ENCODE data around the gene ZNF69. TPM values are rescaled to one million over a fixed set of nuclear protein-coding genes. Genes with fewer than 3 reads are reported as not detected.
"Not testable (repeated sequence)": the region's sequence is repeated elsewhere in the genome, so short reads cannot be mapped to it uniquely, and the experiment has no call there.

ZNF69 gene
- polyA plus RNA-seq (2013, experiment 1 of 2) = 4.8 TPM
- polyA plus RNA-seq (2013, experiment 2 of 2) = 5.0 TPM

GRCh38 chr19:11887611-11888531 is at the start of gene ZNF69:
Gene ZNF69 (plus strand): TSS chr19:11887782. CDS start chr19:11887924, 142 bp downstream.
- DNase-seq = peak; percentile 87
- Histone ChIP-seq H2BK15ac (ENCODE audit: low read depth, poor library complexity, severe bottlenecking) (peak within 1 kb of the TSS; percentile 54), H2AK5ac (ENCODE audit: low read length, severe bottlenecking) (peak within 1 kb of the TSS; percentile 74), H3K36me3 (ENCODE audit: control insufficient read depth in 1 of 2, insufficient read depth in 2 of 2, low read depth in 1 of 2, low read length in 2 of 2) (peaks cover 0 to 14% of the 10 kb centered on the region in 2 experiments), H3K18ac (ENCODE audit: low read depth in 1 of 2, low read length in 2 of 2) (peak within 1 kb of the TSS; percentile 56 to 94), H3K4me2 (ENCODE audit: low read length, poor library complexity, severe bottlenecking) (peak within 1 kb of the TSS; percentile 77), H3K4ac (ENCODE audit: low read depth in 1 of 2, low read length in 2 of 2) (peak within 1 kb of the TSS; percentile 46 to 95), H2AFZ (ENCODE audit: low read depth, low read length) (peak within 1 kb of the TSS; percentile 98), H3K23ac (ENCODE audit: low read length in 2 of 2) (no peak within 1 kb of the TSS), H4K8ac (ENCODE audit: low read length) (peak within 1 kb of the TSS; percentile 30), H3K4me1 (ENCODE audit: control insufficient read depth, insufficient read depth, low read depth, low read length) (peaks cover 3% of the 10 kb centered on the region), H3K14ac (ENCODE audit: low read length in 2 of 2) (peak within 1 kb of the TSS in 1 of 2 experiments; percentile 62), H2BK12ac (ENCODE audit: low read length in 2 of 2) (peak within 1 kb of the TSS; percentile 15 to 76), H3K79me1 (replicated peaks; ENCODE audit: low read length, poor library complexity, severe bottlenecking) (peaks cover 10% of the 10 kb centered on the region), H3K9ac (ENCODE audit: low read length) (peak within 1 kb of the TSS; percentile 83), H4K91ac (ENCODE audit: low read length) (no peak within 1 kb of the TSS), H3K9me3 (ENCODE audit: control insufficient read depth, low read length) (no peaks in the 10 kb centered on the region), H3K4me3 (ENCODE audit: insufficient read depth in 1 of 2, low read depth in 1 of 2, low read length in 2 of 2) (peak within 1 kb of the TSS; percentile 88 to 89), H2BK5ac (ENCODE audit: low read depth, low read length, poor library complexity, severe bottlenecking) (peak within 1 kb of the TSS; percentile 95), H3K27ac (ENCODE audit: low read length, poor library complexity, severe bottlenecking) (peak within 1 kb of the TSS; percentile 98), H3K27me3 (ENCODE audit: control insufficient read depth in 1 of 2, insufficient read depth in 1 of 2, low read length in 2 of 2) (no peaks in the 10 kb centered on the region), H2BK120ac (ENCODE audit: low read depth, low read length) (peak within 1 kb of the TSS; percentile 29)
- WGBS = 2% methylated on average over 56 of the region's 56 CpGs

GRCh38 chr19:11843722-11844121 is 43.9 kb upstream of the ZNF69 start:
- Histone ChIP-seq H2BK12ac (ENCODE audit: low read length in 2 of 2) (no peak overlapping the region), H3K27me3 (ENCODE audit: control insufficient read depth in 1 of 2, insufficient read depth in 1 of 2, low read length in 2 of 2) (no peaks in the 10 kb centered on the region), H2AK5ac (ENCODE audit: low read length, severe bottlenecking) (no peak overlapping the region), H3K14ac (ENCODE audit: low read length in 2 of 2) (no peak overlapping the region), H2BK120ac (ENCODE audit: low read depth, low read length) (no peak overlapping the region), H2BK5ac (ENCODE audit: low read depth, low read length, poor library complexity, severe bottlenecking) (no peak overlapping the region), H3K4me2 (ENCODE audit: low read length, poor library complexity, severe bottlenecking) (no peak overlapping the region), H3K27ac (ENCODE audit: low read length, poor library complexity, severe bottlenecking) (no peak overlapping the region), H4K8ac (ENCODE audit: low read length) (no peak overlapping the region), H3K4me3 (ENCODE audit: insufficient read depth in 1 of 2, low read depth in 1 of 2, low read length in 2 of 2) (no peak overlapping the region), H3K36me3 (ENCODE audit: control insufficient read depth in 1 of 2, insufficient read depth in 2 of 2, low read depth in 1 of 2, low read length in 2 of 2) (no peaks in the 10 kb centered on the region), H4K91ac (ENCODE audit: low read length) (no peak overlapping the region), H3K18ac (ENCODE audit: low read depth in 1 of 2, low read length in 2 of 2) (no peak overlapping the region), H3K4ac (ENCODE audit: low read depth in 1 of 2, low read length in 2 of 2) (no peak overlapping the region), H2BK15ac (ENCODE audit: low read depth, poor library complexity, severe bottlenecking) (no peak overlapping the region), H3K23ac (ENCODE audit: low read length in 2 of 2) (no peak overlapping the region), H3K4me1 (ENCODE audit: control insufficient read depth, insufficient read depth, low read depth, low read length) (no peaks in the 10 kb centered on the region), H3K9ac (ENCODE audit: low read length) (no peak overlapping the region), H2AFZ (ENCODE audit: low read depth, low read length) (no peak overlapping the region), H3K79me1 (replicated peaks; ENCODE audit: low read length, poor library complexity, severe bottlenecking) (no peaks in the 10 kb centered on the region), H3K9me3 (ENCODE audit: control insufficient read depth, low read length) (peaks cover 3% of the 10 kb centered on the region)
- no peak for DNase-seq
- 70% methylated on average over 2 of the region's 2 CpGs for WGBS

GRCh38 chr19:11847615-11848014 is 40.0 kb upstream of the ZNF69 start:
- H3K18ac ChIP-seq (ENCODE audit: low read depth in 1 of 2, low read length in 2 of 2); H3K36me3 ChIP-seq (ENCODE audit: control insufficient read depth in 1 of 2, insufficient read depth in 2 of 2, low read depth in 1 of 2, low read length in 2 of 2); H2BK120ac ChIP-seq (ENCODE audit: low read depth, low read length); H3K27ac ChIP-seq (ENCODE audit: low read length, poor library complexity, severe bottlenecking); H2BK12ac ChIP-seq (ENCODE audit: low read length in 2 of 2); H4K91ac ChIP-seq (ENCODE audit: low read length); H2BK15ac ChIP-seq (ENCODE audit: low read depth, poor library complexity, severe bottlenecking); H3K27me3 ChIP-seq (ENCODE audit: control insufficient read depth in 1 of 2, insufficient read depth in 1 of 2, low read length in 2 of 2); H3K4ac ChIP-seq (ENCODE audit: low read depth in 1 of 2, low read length in 2 of 2); H3K4me3 ChIP-seq (ENCODE audit: insufficient read depth in 1 of 2, low read depth in 1 of 2, low read length in 2 of 2); H3K4me1 ChIP-seq (ENCODE audit: control insufficient read depth, insufficient read depth, low read depth, low read length); H3K4me2 ChIP-seq (ENCODE audit: low read length, poor library complexity, severe bottlenecking); H3K79me1 ChIP-seq (replicated peaks; ENCODE audit: low read length, poor library complexity, severe bottlenecking); H4K8ac ChIP-seq (ENCODE audit: low read length); DNase-seq; H3K9me3 ChIP-seq (ENCODE audit: control insufficient read depth, low read length); H2AFZ ChIP-seq (ENCODE audit: low read depth, low read length); H3K23ac ChIP-seq (ENCODE audit: low read length in 2 of 2); H3K14ac ChIP-seq (ENCODE audit: low read length in 2 of 2); H2BK5ac ChIP-seq (ENCODE audit: low read depth, low read length, poor library complexity, severe bottlenecking); H3K9ac ChIP-seq (ENCODE audit: low read length); H2AK5ac ChIP-seq (ENCODE audit: low read length, severe bottlenecking): not testable (repeated sequence)
- 77% methylated on average over 6 of the region's 6 CpGs for WGBS

GRCh38 chr19:11848200-11848593 is 39.4 kb upstream of the ZNF69 start:
- Histone ChIP-seq H2BK12ac (ENCODE audit: low read length in 2 of 2) (no peak overlapping the region), H2AFZ (ENCODE audit: low read depth, low read length) (no peak overlapping the region), H2BK120ac (ENCODE audit: low read depth, low read length) (no peak overlapping the region), H3K4me2 (ENCODE audit: low read length, poor library complexity, severe bottlenecking) (no peak overlapping the region), H3K36me3 (ENCODE audit: control insufficient read depth in 1 of 2, insufficient read depth in 2 of 2, low read depth in 1 of 2, low read length in 2 of 2) (no peaks in the 10 kb centered on the region), H3K4me1 (ENCODE audit: control insufficient read depth, insufficient read depth, low read depth, low read length) (no peaks in the 10 kb centered on the region), H2BK5ac (ENCODE audit: low read depth, low read length, poor library complexity, severe bottlenecking) (no peak overlapping the region), H3K18ac (ENCODE audit: low read depth in 1 of 2, low read length in 2 of 2) (no peak overlapping the region), H3K27ac (ENCODE audit: low read length, poor library complexity, severe bottlenecking) (no peak overlapping the region), H3K14ac (ENCODE audit: low read length in 2 of 2) (peak overlapping the region in 1 of 2 experiments; percentile 41), H3K4ac (ENCODE audit: low read depth in 1 of 2, low read length in 2 of 2) (no peak overlapping the region), H2BK15ac (ENCODE audit: low read depth, poor library complexity, severe bottlenecking) (no peak overlapping the region), H3K9me3 (ENCODE audit: control insufficient read depth, low read length) (peaks cover 2% of the 10 kb centered on the region), H3K4me3 (ENCODE audit: insufficient read depth in 1 of 2, low read depth in 1 of 2, low read length in 2 of 2) (peak overlapping the region in 1 of 2 experiments; percentile 77), H3K9ac (ENCODE audit: low read length) (no peak overlapping the region), H2AK5ac (ENCODE audit: low read length, severe bottlenecking) (no peak overlapping the region), H3K27me3 (ENCODE audit: control insufficient read depth in 1 of 2, insufficient read depth in 1 of 2, low read length in 2 of 2) (no peaks in the 10 kb centered on the region), H3K79me1 (replicated peaks; ENCODE audit: low read length, poor library complexity, severe bottlenecking) (no peaks in the 10 kb centered on the region), H4K8ac (ENCODE audit: low read length) (no peak overlapping the region), H3K23ac (ENCODE audit: low read length in 2 of 2) (no peak overlapping the region), H4K91ac (ENCODE audit: low read length) (no peak overlapping the region)
- 91% methylated on average over 11 of the region's 11 CpGs for WGBS
- no peak for DNase-seq
